Neuron (in vitro differentiated cells): ENCODE data around the gene MPRIP.

Source experiments
- H2AFZ ChIP-seq: one replicate; pipeline ENCODE4 v1.6.1; 2013; ENCODE audit warnings: low read depth, mild to moderate bottlenecking, inconsistent platforms, low read length, moderate library complexity
- H3K27me3 ChIP-seq: one replicate; pipeline ENCODE4 v1.6.1; 2013; ENCODE audit warnings: low read length; ENCODE audit not compliant: insufficient read depth
- H3K36me3 ChIP-seq: one replicate; pipeline ENCODE4 v1.6.1; 2013; ENCODE audit warnings: low read length; ENCODE audit not compliant: insufficient read depth
- H3K4me1 ChIP-seq: one replicate; pipeline ENCODE4 v1.6.1; 2013; ENCODE audit warnings: low read length; ENCODE audit not compliant: insufficient read depth
- H3K4me3 ChIP-seq: 2 replicates; pipeline ENCODE4 v1.5.1; 2013; ENCODE audit warnings: mild to moderate bottlenecking, low read length, moderate library complexity
- H3K9me3 ChIP-seq: one replicate; pipeline ENCODE4 v1.6.1; 2013; ENCODE audit warnings: low read length

MPRIP gene

DNA sequence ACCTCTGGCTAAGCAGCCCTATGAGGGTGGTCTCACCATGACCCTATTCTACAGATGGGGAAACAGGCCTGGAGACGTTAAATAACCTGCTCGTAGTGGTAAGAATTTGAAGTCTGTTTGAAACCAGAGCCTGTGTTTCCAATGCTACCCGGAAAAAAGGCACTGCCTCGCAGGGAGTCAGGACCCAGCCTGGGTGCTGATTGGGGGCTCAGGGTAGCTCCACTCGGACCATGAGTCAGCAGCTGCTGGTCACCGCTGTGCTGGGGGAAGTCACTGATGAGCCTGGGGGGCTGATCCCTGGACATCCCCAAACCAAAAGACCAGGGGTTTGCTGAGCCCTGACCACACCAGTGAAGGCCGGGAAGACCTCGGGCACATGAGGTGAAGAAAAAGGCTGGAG lies 173.3 kb downstream of the MPRIP start:
- H3K9me3 ChIP-seq: no peaks in the 10 kb centered on the region
- no peak overlapping the region for H3K4me3 ChIP-seq
- H2AFZ ChIP-seq: no peak overlapping the region
- H3K4me1 ChIP-seq: no peaks in the 10 kb centered on the region
- H3K27me3 ChIP-seq: no peaks in the 10 kb centered on the region
- peaks cover 63% of the 10 kb centered on the region for H3K36me3 ChIP-seq

DNA sequence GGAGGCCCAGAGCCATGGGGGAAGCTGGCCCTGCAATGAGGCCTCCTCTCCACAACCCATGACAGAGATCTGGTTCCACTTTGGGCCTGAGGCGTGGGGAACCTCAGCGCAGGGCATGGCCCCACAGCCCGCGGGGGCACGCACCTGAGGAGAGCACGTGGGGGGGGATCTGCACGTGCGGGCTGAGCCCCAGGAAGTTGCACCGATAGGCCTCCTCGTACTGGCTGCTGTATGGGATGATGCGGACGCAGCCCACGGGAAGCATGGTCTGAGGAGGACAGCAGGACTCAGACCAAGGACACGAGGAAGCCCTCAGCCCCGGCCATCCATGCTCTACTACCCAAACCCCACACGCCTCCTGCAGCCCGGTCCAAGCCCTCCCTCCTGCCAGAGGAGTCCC lies 174.0 kb downstream of the MPRIP start:
- Histone ChIP-seq H3K27me3 (no peaks in the 10 kb centered on the region), H3K36me3 (peaks cover 69% of the 10 kb centered on the region), H2AFZ (no peak overlapping the region), H3K9me3 (no peaks in the 10 kb centered on the region), H3K4me3 (no peak overlapping the region), H3K4me1 (no peaks in the 10 kb centered on the region)

DNA sequence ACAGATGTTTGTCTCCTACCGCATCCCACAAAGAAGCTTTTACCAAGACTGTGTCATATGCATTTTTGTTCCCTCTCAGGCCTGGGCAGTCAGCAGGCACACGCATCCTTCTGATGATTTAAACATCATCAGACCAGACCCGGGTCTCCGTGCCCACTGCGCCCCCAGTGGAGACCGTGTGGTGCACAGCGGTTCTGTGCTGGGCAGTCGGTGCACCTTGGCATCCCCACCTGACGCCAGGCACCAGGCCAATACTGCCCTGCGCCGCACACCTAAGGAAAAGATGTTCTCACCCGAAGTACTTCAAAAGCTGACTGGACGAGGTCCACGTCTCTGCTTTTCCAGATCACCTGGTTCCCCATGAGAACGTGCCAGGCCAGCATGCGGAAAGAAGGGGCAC lies 174.5 kb downstream of the MPRIP start:
- Histone ChIP-seq H3K4me1 (no peaks in the 10 kb centered on the region), H3K36me3 (peaks cover 74% of the 10 kb centered on the region), H2AFZ (no peak overlapping the region), H3K9me3 (no peaks in the 10 kb centered on the region), H3K4me3 (no peak overlapping the region), H3K27me3 (no peaks in the 10 kb centered on the region)

DNA sequence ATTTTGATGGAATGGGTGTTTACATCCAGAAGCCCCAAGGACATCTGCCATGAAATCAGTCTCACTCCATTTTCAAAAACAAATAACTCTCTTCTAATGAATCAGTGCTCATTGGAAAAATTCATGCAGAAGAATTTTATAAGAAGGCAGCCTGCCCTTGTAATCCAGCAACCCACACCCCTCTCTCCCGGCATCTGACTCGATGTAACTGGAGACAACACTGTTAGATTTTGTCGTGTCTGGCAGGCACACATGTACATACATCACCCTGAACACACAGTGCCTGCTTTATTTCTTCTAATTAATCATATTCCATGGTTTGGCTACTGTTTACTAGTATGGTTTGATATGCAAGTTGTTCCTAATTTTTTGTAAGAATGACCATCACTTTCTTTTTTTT lies 175.7 kb downstream of the MPRIP start:
- no peak overlapping the region for H3K4me3 ChIP-seq
- no peaks in the 10 kb centered on the region for H3K27me3 ChIP-seq
- H2AFZ ChIP-seq: no peak overlapping the region
- no peaks in the 10 kb centered on the region for H3K9me3 ChIP-seq
- peaks cover 78% of the 10 kb centered on the region for H3K36me3 ChIP-seq
- no peaks in the 10 kb centered on the region for H3K4me1 ChIP-seq

DNA sequence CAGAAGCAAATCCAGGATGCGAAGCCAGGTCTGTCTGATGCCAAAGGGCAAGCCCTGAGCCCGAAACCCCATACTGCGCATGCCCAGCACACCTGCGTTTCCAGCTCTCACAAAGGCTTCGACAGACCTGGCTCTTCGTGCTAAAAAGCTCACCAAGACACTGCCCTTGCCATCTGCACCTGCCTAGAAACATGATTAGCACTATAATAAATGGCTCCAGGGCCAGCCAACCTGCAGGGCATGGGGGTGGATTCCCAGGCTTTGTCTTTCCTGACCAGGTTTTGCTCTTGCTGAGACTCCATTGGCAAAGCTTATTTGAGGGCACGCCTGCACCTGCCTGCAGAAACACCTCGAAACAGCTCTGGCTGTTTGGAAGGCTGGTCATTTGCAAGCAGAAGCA lies 178.3 kb downstream of the MPRIP start:
- Histone ChIP-seq H3K9me3 (no peaks in the 10 kb centered on the region), H3K27me3 (no peaks in the 10 kb centered on the region), H3K4me3 (no peak overlapping the region), H2AFZ (no peak overlapping the region), H3K36me3 (peaks cover 82% of the 10 kb centered on the region), H3K4me1 (no peaks in the 10 kb centered on the region)

DNA sequence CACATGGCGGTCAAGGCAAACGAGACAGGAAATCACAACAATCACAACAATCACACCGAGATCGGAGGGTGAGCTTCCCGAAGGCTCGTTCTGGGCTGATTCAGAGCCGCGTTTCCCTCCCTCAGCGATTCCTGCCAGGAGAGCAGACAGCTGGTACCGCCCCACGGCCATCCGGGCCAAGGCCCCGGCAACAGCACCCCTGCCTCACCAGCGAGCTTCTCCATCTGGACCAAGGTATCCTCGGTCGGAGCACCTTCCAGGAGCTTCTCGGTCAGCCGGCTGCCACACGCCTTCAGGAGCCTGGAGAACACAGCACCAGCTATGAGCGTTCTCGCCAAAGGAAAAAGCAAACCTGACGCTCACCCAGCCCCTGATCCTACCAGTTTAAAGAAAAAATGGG lies 179.1 kb downstream of the MPRIP start:
- no peaks in the 10 kb centered on the region for H3K4me1 ChIP-seq
- H3K27me3 ChIP-seq: no peaks in the 10 kb centered on the region
- H3K4me3 ChIP-seq: no peak overlapping the region
- H2AFZ ChIP-seq: no peak overlapping the region
- H3K36me3 ChIP-seq: peaks cover 82% of the 10 kb centered on the region
- no peaks in the 10 kb centered on the region for H3K9me3 ChIP-seq

DNA sequence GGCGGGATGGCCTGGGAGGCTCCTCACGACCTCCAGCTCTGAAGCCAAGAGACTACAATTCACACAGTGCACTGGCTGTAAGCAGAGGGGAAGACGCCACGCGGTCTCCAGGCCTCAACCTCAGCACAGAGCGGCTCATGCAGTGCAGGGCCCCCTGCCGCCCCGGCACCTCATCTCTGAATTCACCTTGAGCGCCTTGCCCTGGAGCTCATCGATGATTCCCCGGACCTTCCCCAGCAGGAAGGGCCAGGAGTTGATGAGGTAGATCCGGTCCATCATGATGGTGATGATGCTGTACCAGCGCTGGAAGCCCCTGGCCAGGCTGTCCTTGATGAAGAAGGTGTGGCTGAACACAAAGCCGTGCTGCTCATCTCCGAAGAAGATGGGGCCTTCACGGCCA lies 181.5 kb downstream of the MPRIP start:
- Histone ChIP-seq H2AFZ (no peak overlapping the region), H3K4me3 (no peak overlapping the region), H3K27me3 (no peaks in the 10 kb centered on the region), H3K36me3 (peaks cover 84% of the 10 kb centered on the region), H3K4me1 (no peaks in the 10 kb centered on the region), H3K9me3 (no peaks in the 10 kb centered on the region)

DNA sequence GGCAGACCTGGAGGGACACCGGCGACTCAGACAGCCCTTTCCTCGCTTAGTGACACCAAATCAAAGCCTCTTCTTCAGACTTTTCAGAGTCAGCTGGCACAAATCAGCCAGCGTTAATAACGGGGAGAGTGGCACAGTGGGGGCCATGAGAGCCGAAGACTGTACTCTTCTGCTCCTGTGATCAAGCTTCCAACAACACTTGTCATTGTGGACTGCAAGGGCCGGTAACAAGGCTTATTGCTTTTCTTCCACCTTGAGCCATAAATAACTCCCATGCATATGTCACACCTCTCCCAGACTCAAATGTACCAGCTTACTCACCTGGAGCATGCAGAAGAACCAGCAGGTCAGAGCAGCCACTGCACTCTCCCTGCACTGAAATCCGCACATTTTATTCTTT lies 181.9 kb downstream of the MPRIP start:
- no peak overlapping the region for H3K4me3 ChIP-seq
- no peaks in the 10 kb centered on the region for H3K9me3 ChIP-seq
- no peak overlapping the region for H2AFZ ChIP-seq
- peaks cover 84% of the 10 kb centered on the region for H3K36me3 ChIP-seq
- H3K4me1 ChIP-seq: no peaks in the 10 kb centered on the region
- H3K27me3 ChIP-seq: no peaks in the 10 kb centered on the region

DNA sequence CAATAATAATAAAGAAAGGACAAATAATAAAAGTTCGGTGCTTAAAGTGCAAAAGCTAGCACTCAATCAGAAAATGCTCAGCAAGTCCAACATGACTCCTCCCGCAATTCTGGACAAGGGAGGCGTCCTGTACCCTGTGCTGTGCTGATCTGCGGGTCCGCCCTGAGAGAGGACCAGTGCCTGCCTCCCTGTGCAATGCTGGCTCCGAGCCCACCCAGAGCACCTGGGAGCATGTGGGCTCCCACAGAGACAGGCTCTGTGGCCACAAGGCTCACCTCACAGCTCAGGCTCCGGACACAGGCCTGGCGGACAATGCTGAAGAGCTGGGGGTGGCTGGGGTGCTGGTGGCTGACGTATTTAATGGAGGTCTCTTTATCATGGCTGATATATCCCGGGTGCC lies 183.6 kb downstream of the MPRIP start:
- no peak overlapping the region for H2AFZ ChIP-seq
- no peaks in the 10 kb centered on the region for H3K4me1 ChIP-seq
- H3K36me3 ChIP-seq: peaks cover 87% of the 10 kb centered on the region
- H3K27me3 ChIP-seq: no peaks in the 10 kb centered on the region
- H3K4me3 ChIP-seq: no peak overlapping the region
- H3K9me3 ChIP-seq: no peaks in the 10 kb centered on the region

DNA sequence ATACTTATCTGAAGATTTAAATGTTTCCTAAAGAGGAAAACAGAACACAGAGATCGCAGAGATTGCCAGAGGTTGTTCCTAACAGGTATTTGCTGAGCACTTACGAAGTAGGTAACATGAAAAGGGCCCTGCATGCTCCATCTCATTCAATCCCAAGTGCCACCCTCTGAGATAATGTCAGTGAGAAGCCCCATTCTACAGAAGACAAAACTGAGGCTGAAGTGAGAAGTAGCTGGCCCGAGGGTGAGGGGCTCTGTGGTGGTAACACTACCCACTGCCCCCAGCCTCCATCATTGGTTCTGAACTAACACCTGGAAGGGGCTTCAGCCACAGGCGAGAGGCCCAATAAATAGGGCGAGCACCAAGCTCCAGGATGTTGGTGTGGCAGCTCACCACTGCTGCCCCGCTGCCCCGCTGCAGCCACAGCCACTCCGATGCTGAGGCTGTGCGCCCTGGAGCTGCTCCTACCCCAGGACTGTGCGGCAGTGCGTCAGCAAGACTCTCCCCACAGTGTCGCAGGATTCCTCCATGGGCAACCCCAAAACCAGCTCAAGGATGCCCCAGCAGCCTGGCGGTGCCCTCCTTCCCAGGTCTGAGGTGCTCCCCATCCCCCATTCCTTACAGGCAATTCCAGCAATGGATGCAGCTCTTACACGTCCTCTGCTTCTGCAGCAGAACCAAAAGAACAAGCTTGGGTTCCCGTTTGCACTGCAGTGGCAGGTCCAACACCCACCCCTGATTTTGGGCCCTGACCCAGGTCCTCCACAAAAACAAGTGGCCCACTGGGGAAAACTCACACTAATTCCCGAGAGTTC lies 184.4 kb downstream of the MPRIP start:
- H3K9me3 ChIP-seq: no peaks in the 10 kb centered on the region
- peaks cover 86% of the 10 kb centered on the region for H3K36me3 ChIP-seq
- H3K27me3 ChIP-seq: no peaks in the 10 kb centered on the region
- no peaks in the 10 kb centered on the region for H3K4me1 ChIP-seq
- H3K4me3 ChIP-seq: no peak overlapping the region
- no peak overlapping the region for H2AFZ ChIP-seq

DNA sequence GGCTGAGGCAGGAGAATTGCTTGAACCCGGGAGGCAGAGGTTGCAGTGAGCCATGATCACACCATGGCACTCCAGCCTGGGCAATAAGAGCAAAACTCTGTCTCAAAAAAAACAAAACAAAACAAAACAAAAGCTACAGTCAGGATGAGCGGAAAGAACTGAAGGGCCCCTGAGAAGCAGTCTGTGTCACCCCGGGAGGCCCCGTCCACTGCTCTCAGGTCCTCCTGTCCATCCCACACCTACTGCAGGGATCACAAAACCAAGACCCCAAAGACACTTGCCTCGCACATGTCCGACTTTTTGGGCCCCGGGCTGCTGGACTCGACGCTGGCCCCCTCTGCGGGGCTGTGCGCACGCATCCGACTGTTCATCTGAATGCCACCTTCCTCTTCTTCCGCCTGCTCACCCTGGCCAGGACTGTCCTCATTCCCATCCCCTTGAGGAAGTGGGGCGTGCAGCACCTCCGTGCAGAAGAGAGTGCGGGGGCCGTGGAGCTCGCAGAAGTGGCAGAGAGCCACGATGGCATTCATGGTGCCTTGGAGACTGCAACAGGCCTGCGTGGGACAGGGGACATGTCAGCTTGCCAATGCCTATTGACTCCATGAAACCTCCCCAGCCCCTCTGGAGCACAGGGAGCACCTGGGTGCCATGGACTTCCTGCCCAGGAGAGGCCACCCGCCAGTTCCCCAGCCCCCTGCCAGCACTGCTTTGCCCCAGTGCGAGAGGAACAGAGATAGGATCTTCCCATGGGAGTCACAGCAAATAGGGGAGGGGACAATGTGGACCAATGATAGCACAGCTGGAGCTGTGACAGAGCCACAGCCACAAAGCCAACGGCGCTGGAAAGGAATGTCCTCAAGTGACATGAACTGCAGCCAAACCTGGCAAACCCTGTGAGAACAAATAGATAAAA lies 185.6 kb downstream of the MPRIP start:
- no peak overlapping the region for H2AFZ ChIP-seq
- H3K36me3 ChIP-seq: peaks cover 88% of the 10 kb centered on the region
- H3K27me3 ChIP-seq: no peaks in the 10 kb centered on the region
- no peaks in the 10 kb centered on the region for H3K9me3 ChIP-seq
- H3K4me1 ChIP-seq: no peaks in the 10 kb centered on the region
- H3K4me3 ChIP-seq: no peak overlapping the region

DNA sequence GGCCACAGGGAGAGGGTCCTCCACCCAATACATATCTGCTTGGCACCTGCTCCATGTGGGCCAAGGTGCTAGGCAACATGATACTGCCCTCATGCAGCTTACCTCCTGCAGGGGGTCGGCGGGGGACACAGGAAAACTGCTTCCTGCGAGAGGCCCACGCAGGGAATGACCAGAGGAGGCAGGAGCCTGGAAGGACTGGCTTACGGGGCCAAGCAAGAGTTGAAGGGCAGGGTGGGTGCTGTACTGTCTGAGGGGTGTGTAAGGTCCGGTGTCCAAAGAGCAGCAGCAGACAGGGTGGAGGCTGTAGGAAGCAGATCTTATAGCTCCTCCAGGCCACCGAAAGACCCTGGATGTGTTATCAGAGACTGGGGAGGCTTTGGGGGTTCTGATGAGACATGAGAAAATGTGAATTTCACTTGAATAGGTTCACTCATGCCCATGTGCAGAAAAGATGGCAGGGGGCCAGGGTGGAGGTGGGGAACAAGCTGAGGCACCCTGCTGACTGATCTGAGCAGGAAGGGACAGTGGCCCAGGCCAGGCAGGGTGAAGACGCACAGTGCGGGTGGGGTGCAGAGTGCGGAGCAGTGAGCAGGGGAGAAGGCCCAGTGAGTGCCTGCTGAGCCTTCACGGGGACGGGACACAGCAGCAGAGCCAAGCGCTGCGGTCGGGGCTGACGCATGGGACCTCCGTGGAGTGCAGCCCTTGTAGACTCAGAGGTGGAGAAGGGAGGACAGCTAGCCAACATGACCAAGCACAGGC lies 186.4 kb downstream of the MPRIP start:
- H2AFZ ChIP-seq: no peak overlapping the region
- H3K27me3 ChIP-seq: no peaks in the 10 kb centered on the region
- H3K36me3 ChIP-seq: peaks cover 82% of the 10 kb centered on the region

More for the DNA sequence above, 186.4 kb downstream of the MPRIP start:
- Histone ChIP-seq H3K9me3 (no peaks in the 10 kb centered on the region), H3K4me3 (no peak overlapping the region), H3K4me1 (no peaks in the 10 kb centered on the region)
